Ovary (tissue), 9 donors: ENCODE data around the gene THUMPD3. TPM values are rescaled to one million over a fixed set of nuclear protein-coding genes. Genes with fewer than 3 reads are reported as not detected.

ENCODE experiments used
- DNase-seq, 5 donors: peaks; one replicate each; pipeline ENCODE4 v3.0.0-alpha.2; 2019 to 2020
- H3K27ac ChIP-seq, 2 donors: fragments of 200-600 bp; one replicate each; pipeline versions ENCODE4 v1.5.1 to v1.8.0; 2019 to 2022
- H3K27me3 ChIP-seq: fragments of 200-600 bp; one replicate; pipeline ENCODE4 v1.8.0; 2022
- H3K36me3 ChIP-seq: fragments of 200-600 bp; sonication (generic); one replicate; pipeline ENCODE4 v1.5.1; 2019
- H3K4me1 ChIP-seq: one replicate; pipeline ENCODE4 v1.8.1; 2013; ENCODE audit warnings: mild to moderate bottlenecking, moderate library complexity; ENCODE audit not compliant: insufficient read depth
- H3K4me3 ChIP-seq: fragments of 200-600 bp; sonication (generic); one replicate; pipeline ENCODE4 v1.5.1; 2017
- H3K9me3 ChIP-seq, 2 donors: fragments of 200-600 bp in 1 of 2; sonication (generic) in 1 of 2; one replicate each; pipeline versions ENCODE4 v1.5.1 to v1.8.1; 2013 to 2019; ENCODE audit warnings: mild to moderate bottlenecking in 1 of 2, moderate library complexity in 1 of 2
- EP300 ChIP-seq: sonication (generic); formaldehyde crosslinking; IDR thresholded peaks from one replicate; pipeline ENCODE4 v1.6.1; 2017; ENCODE audit warnings: antibody characterized with exemption
- POLR2A ChIP-seq: fragments of 450-650 bp; IDR thresholded peaks from one replicate; pipeline ENCODE4 v1.6.1; 2017; ENCODE audit warnings: antibody characterized with exemption, mild to moderate bottlenecking, moderate library complexity
- WGBS, 3 donors: extraction: QIAGEN DNeasy Blood & Tissue Kit in 1 of 3; methylation state at CpG; one replicate each; pipeline versions ENCODE4 v1.1.5 to v1.1.7; 2013 to 2017; 5-methylcytosine and 5-hydroxymethylcytosine counted together
- intact Hi-C, 4 donors: fragments of 100-400 bp; cut with DNase I; formaldehyde crosslinking; loops; one replicate each; pipeline versions ENCODE4 v1.11.0 to v1.15.1; 2022 to 2023
- polyA plus RNA-seq, 2 donors: library from polyadenylated mRNA; stranded (reverse); fragments of 200-250 nt in 1 of 2; fragments of 350-450 nt in 1 of 2; fragmentation: Illumina TruSeq in 1 of 2; extraction: RNeasy Lipid Tissue Mini Kit (QIAGEN cat#74804) in 1 of 2; gene quantifications; one replicate each; pipeline ENCODE4 v1.2.3, GENCODE V29; 2013 to 2014
- total RNA-seq, 7 donors: library from RNA; depleted of rRNA in 2 of 7; stranded (reverse); fragments of >200 nt in 2 of 7; fragmentation: NEBNext Ultra II Directional in 3 of 7; extraction: Animal tissue kit (Norgen Biotek cat#: 25700) in 3 of 7; gene quantifications; one replicate each; pipeline versions ENCODE4 v1.1.0 to v1.2.4, GENCODE V29; 2016 to 2023
- TF ChIP-seq, protein P1 (sequence below), 3 donors: fragments of 450-650 bp in 2 of 3; fragments of 200-600 bp in 1 of 3; IDR thresholded peaks; one replicate each; pipeline versions ENCODE4 v1.5.1 to v1.8.0; 2016 to 2022; ENCODE audit warnings: antibody characterized with exemption in 3 of 3, mild to moderate bottlenecking in 1 of 3
- donor health status: DM: no; HTN: no; CAD: no; lungs with moderate emphysema.
- donor health status: DM: no; HTN: no; CAD: no.
- donor health status: Bipolar disorder and iron deficiency.
- donor health status: DM: yes; HTN: yes; CAD: no.
- donor health status: DM: no; HTN: no; CAD: no.
- donor health status: DM: yes; HTN: yes; CAD: no.

The THUMPD3 gene
- total and polyA plus RNA-seq, 9 donors: 11.9 to 35.1 (median 25.9) TPM

GRCh38 chr3:9408061-9408460 is 45.2 kb downstream of the THUMPD3 start:
- H3K27ac ChIP-seq: no peak overlapping the region

DNA sequence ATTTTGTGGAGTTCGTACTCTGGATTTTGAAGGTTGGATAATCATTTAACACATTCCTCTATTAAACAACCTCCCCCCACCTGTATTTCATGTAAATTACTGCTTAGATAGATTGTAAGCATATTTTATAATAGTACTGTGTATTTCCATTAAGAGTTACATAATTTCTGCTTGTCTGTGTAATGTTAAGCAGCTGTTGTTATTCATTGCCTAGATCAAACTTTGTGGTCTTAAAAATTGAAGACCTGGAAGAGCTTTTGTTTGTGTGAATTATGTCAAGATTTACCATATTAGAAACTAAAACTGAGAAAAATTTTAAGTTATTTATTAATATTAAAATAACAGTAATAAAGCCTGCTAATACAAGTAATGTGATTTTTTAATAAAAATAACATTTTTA is 45.7 kb downstream of the THUMPD3 start:
- no peak overlapping the region for H3K4me3 ChIP-seq
- 27 to 32% (median 30%) methylated on average over 1 of the region's 1 CpG for WGBS, 3 donors
- DNase-seq: no peak
- intact Hi-C loops: no loop called here
- H3K36me3 ChIP-seq: no peaks in the 10 kb centered on the region
- H3K9me3 ChIP-seq: no peaks in the 10 kb centered on the region
- peaks cover 20% of the 10 kb centered on the region for H3K4me1 ChIP-seq
- H3K27ac ChIP-seq: no peak overlapping the region
- no peak for TF ChIP-seq EP300
- TF ChIP-seq, protein P1, sequence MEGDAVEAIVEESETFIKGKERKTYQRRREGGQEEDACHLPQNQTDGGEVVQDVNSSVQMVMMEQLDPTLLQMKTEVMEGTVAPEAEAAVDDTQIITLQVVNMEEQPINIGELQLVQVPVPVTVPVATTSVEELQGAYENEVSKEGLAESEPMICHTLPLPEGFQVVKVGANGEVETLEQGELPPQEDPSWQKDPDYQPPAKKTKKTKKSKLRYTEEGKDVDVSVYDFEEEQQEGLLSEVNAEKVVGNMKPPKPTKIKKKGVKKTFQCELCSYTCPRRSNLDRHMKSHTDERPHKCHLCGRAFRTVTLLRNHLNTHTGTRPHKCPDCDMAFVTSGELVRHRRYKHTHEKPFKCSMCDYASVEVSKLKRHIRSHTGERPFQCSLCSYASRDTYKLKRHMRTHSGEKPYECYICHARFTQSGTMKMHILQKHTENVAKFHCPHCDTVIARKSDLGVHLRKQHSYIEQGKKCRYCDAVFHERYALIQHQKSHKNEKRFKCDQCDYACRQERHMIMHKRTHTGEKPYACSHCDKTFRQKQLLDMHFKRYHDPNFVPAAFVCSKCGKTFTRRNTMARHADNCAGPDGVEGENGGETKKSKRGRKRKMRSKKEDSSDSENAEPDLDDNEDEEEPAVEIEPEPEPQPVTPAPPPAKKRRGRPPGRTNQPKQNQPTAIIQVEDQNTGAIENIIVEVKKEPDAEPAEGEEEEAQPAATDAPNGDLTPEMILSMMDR (IDR thresholded peaks at IDR 0.05): no peak
- no peak for TF ChIP-seq POLR2A
- H3K27me3 ChIP-seq: no peaks in the 10 kb centered on the region

More at GRCh38 chr3:9408061-9408460, 45.2 kb downstream of the THUMPD3 start:
- H3K9me3 ChIP-seq: no peaks in the 10 kb centered on the region
- DNase-seq: no peak
- H3K36me3 ChIP-seq: no peaks in the 10 kb centered on the region
- peaks cover 20% of the 10 kb centered on the region for H3K4me1 ChIP-seq
- H3K4me3 ChIP-seq: no peak overlapping the region
- 78 to 81% (median 79%) methylated on average over 6 of the region's 6 CpGs for WGBS, 3 donors
- no peaks in the 10 kb centered on the region for H3K27me3 ChIP-seq
- TF ChIP-seq, protein P1 (IDR thresholded peaks at IDR 0.05): no peak
- TF ChIP-seq POLR2A (no peak), EP300 (no peak)
- intact Hi-C loops: no loop called here

GRCh38 chr3:9409981-9410854 is 47.4 kb downstream of the THUMPD3 start:
- intact Hi-C loops: no loop called here
- WGBS, 3 donors: 64 to 75% (median 68%) methylated on average over 6 of the region's 6 CpGs
- Histone ChIP-seq H3K27ac (peak overlapping the region in 1 of 2 donors; percentile 42), H3K4me1 (peaks cover 20% of the 10 kb centered on the region), H3K9me3 (no peaks in the 10 kb centered on the region), H3K36me3 (no peaks in the 10 kb centered on the region), H3K27me3 (no peaks in the 10 kb centered on the region), H3K4me3 (no peak overlapping the region)
- no peak for DNase-seq
- TF ChIP-seq, protein P1 (IDR thresholded peaks at IDR 0.05): no peak
- TF ChIP-seq EP300 (no peak), POLR2A (no peak)

DNA sequence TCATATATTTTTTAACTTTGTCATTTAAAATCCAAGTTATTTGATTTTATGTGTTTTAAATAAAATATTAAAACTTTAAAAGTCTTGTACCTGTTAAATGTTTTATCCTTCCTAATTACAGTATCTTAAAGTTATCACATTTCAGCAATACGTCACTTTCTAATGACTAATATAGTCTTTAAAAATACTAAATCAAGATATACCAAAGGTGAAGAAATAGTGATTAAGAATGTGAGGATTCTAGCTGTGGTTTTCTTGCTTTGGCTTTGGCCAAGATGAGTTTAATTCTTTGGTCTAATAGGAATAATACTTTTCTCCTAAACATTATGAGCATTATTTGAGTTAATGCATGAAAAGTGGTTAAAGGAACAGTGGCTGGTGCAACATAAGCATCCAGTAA is 48.4 kb downstream of the THUMPD3 start:
- Histone ChIP-seq H3K9me3 (no peaks in the 10 kb centered on the region), H3K4me1 (peaks cover 25% of the 10 kb centered on the region), H3K27me3 (no peaks in the 10 kb centered on the region), H3K4me3 (no peak overlapping the region), H3K36me3 (no peaks in the 10 kb centered on the region), H3K27ac (peak overlapping the region in 1 of 2 donors; percentile 42)
- TF ChIP-seq, protein P1 (IDR thresholded peaks at IDR 0.05): no peak
- TF ChIP-seq POLR2A: no peak
- TF ChIP-seq EP300: no peak
- no peak for DNase-seq
- intact Hi-C loops: no loop called here
- WGBS, 3 donors: 82 to 91% (median 86%) methylated on average over 1 of the region's 1 CpG
